Keratinocyte (primary cell): ENCODE data around the gene ANAPC16. TPM values are rescaled to one million over a fixed set of nuclear protein-coding genes. Genes with fewer than 3 reads are reported as not detected.

ENCODE experiments used
- DNase-seq: peaks from one replicate; pipeline ENCODE4 v3.0.0-alpha.2; 2011; ENCODE audit warnings: low read depth, missing footprints, low spot score
- FAIRE-seq: peaks from 2 replicates; lab custom pipeline; 2011; peaks lifted over from hg19 to GRCh38; lab: Jason Lieb, UNC
- H2AFZ ChIP-seq: 2 replicates; pipeline ENCODE4 v1.6.0; 2012; ENCODE audit warnings: low read length, control low read depth, inconsistent platforms; ENCODE audit not compliant: control insufficient read depth
- H3K27ac ChIP-seq: 2 replicates; pipeline ENCODE4 v1.5.1; 2011; ENCODE audit warnings: low read length; ENCODE audit not compliant: control insufficient read depth, insufficient read depth
- H3K27me3 ChIP-seq: 3 replicates; pipeline ENCODE4 v1.6.0; 2011; ENCODE audit warnings: low read length; ENCODE audit not compliant: control insufficient read depth, insufficient read depth; ENCODE audit errors: extremely low read depth
- H3K36me3 ChIP-seq, 2 experiments: 2 replicates in 1 of 2; 3 replicates in 1 of 2; pipeline ENCODE4 v1.5.1; 2011; ENCODE audit warnings: low read length in 2 of 2, mild to moderate bottlenecking in 1 of 2; ENCODE audit not compliant: control insufficient read depth in 2 of 2, insufficient read depth in 2 of 2; ENCODE audit errors: extremely low read depth in 1 of 2
- H3K4me1 ChIP-seq: 3 replicates; pipeline ENCODE4 v1.5.1; 2011; ENCODE audit warnings: low read length; ENCODE audit not compliant: control insufficient read depth, insufficient read depth; ENCODE audit errors: extremely low read depth
- H3K4me2 ChIP-seq: 3 replicates; pipeline ENCODE4 v1.6.0; 2011; ENCODE audit warnings: low read depth, low read length; ENCODE audit not compliant: control insufficient read depth, insufficient read depth; ENCODE audit errors: extremely low read depth
- H3K4me3 ChIP-seq, 3 experiments: fragments of 200-600 bp in 1 of 3; sonication (generic) in 1 of 3; 2 replicates in 2 of 3; 3 replicates in 1 of 3; pipeline ENCODE4 v1.5.1; 2011 to 2016; ENCODE audit warnings: low read length in 3 of 3, mild to moderate bottlenecking in 3 of 3, control low read depth in 2 of 3, inconsistent platforms in 1 of 3, low read depth in 1 of 3, mixed read lengths in 1 of 3, mixed run types in 1 of 3, moderate library complexity in 1 of 3; ENCODE audit not compliant: control insufficient read depth in 2 of 3, insufficient read depth in 2 of 3; ENCODE audit errors: extremely low read depth in 1 of 3
- H3K79me2 ChIP-seq: 2 replicates; pipeline ENCODE4 v1.6.0; 2012; ENCODE audit warnings: low read length; ENCODE audit not compliant: control insufficient read depth, insufficient read depth
- H3K9ac ChIP-seq: 3 replicates; pipeline ENCODE4 v1.6.0; 2011; ENCODE audit warnings: low read length; ENCODE audit not compliant: control insufficient read depth, insufficient read depth; ENCODE audit errors: extremely low read depth
- H3K9me1 ChIP-seq: 3 replicates; pipeline ENCODE4 v1.6.0; 2011; ENCODE audit warnings: low read length; ENCODE audit not compliant: control insufficient read depth, insufficient read depth; ENCODE audit errors: extremely low read depth
- H3K9me3 ChIP-seq: 2 replicates; pipeline ENCODE4 v1.5.1; 2012; ENCODE audit warnings: low read depth, low read length; ENCODE audit not compliant: control insufficient read depth
- H4K20me1 ChIP-seq: 3 replicates; pipeline ENCODE4 v1.6.0; 2011; ENCODE audit warnings: low read length; ENCODE audit not compliant: control insufficient read depth, insufficient read depth; ENCODE audit errors: extremely low read depth
- EZH2 ChIP-seq: IDR thresholded peaks from one replicate; pipeline ENCODE4 v1.6.1; 2012; ENCODE audit warnings: inconsistent platforms, mild to moderate bottlenecking, low read length, moderate library complexity
- dilution Hi-C: fragments of 300-500 bp; cut with MboI; formaldehyde crosslinking; loops from one replicate; pipeline ENCODE4 v1.7.0; 2020; ENCODE audit warnings: low sequenced_read_pairs; ENCODE audit not compliant: extremely low pct_ligation_motif_present
- polyA plus RNA-seq, 5 experiments: library from polyadenylated mRNA; depleted of rRNA in 3 of 5; stranded (reverse) in 3 of 5; stranded (forward) in 1 of 5; unstranded in 1 of 5; fragments of >200 nt; gene quantifications; 1 replicate in 1 of 5; 2 replicates in 3 of 5; 3 replicates in 1 of 5; pipeline versions ENCODE4 v1.2.1 to v1.2.3, GENCODE V29; 2011 to 2012; ENCODE audit warnings: missing spikeins in 2 of 5, low read depth in 1 of 5, low replicate concordance in 1 of 5
- TF ChIP-seq, protein P1 (sequence below), 3 experiments: IDR thresholded peaks in 1 of 3; conservative IDR thresholded peaks in 1 of 3; optimal IDR thresholded peaks in 1 of 3; 2 replicates in 2 of 3; 3 replicates in 1 of 3; pipeline versions ENCODE3 to v1.5.1; 2011; ENCODE audit warnings: low read length in 3 of 3, mild to moderate bottlenecking in 3 of 3, moderate library complexity in 2 of 3, control low read depth in 1 of 3, inconsistent platforms in 1 of 3; ENCODE audit not compliant: insufficient read depth in 2 of 3; ENCODE audit errors: extremely low read depth in 1 of 3

The ANAPC16 gene
- polyA plus RNA-seq, 1 donor (not counting 4 experiments of a cell fraction or from before 2014, with no cell fraction given): 93.9 TPM

DNA sequence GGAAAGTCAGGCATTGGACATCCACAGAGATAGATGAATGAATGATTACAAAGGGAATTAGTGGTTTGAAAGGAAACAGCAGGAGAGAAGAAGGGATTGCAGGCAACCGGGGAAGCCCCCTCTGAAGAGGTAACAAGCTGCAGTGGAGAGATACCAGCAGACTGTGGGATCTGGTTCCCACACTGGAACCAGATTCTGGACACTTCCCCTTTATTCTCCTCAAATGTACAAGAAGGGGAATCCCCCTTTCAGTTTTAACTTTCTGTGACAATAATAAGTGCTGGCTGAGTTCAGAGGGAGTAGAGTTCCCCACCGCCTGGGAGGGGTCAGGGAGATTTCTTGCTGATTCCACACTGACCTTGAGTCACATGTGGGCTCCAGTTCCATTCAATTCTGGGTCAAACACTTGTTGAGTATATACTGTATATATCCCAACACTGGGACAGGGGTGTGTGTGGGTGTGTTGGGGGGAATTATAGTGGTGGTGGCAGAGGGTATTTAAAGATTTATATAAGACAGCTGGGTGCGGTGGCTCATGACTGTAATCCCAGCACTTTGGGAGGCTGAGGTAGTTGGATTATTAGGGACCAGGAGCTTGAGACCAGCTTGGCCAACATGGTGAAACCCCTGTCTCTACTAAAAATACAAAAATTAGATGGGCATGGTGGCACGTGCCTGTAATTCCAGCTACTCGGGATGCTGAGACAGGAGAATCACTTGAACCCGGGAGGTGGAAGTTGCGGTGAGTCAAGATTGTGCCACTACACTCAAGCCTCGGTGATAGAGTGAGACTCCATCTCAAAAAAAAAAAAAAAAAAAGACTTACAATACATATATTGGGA lies 41.5 kb downstream of the ANAPC16 start:
- Histone ChIP-seq H3K4me3 (no peak overlapping the region), H3K4me1 (peaks cover 48% of the 10 kb centered on the region), H3K9me1 (peaks cover 2% of the 10 kb centered on the region), H3K9me3 (no peaks in the 10 kb centered on the region), H4K20me1 (no peaks in the 10 kb centered on the region), H3K9ac (no peak overlapping the region), H3K36me3 (no peaks in the 10 kb centered on the region), H2AFZ (no peak overlapping the region), H3K27me3 (no peaks in the 10 kb centered on the region), H3K27ac (no peak overlapping the region), H3K4me2 (no peak overlapping the region), H3K79me2 (no peaks in the 10 kb centered on the region)
- TF ChIP-seq, protein P1, sequence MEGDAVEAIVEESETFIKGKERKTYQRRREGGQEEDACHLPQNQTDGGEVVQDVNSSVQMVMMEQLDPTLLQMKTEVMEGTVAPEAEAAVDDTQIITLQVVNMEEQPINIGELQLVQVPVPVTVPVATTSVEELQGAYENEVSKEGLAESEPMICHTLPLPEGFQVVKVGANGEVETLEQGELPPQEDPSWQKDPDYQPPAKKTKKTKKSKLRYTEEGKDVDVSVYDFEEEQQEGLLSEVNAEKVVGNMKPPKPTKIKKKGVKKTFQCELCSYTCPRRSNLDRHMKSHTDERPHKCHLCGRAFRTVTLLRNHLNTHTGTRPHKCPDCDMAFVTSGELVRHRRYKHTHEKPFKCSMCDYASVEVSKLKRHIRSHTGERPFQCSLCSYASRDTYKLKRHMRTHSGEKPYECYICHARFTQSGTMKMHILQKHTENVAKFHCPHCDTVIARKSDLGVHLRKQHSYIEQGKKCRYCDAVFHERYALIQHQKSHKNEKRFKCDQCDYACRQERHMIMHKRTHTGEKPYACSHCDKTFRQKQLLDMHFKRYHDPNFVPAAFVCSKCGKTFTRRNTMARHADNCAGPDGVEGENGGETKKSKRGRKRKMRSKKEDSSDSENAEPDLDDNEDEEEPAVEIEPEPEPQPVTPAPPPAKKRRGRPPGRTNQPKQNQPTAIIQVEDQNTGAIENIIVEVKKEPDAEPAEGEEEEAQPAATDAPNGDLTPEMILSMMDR (optimal IDR thresholded peaks at IDR 0.05 in 1 of 3, IDR thresholded peaks at IDR 0.05 in 1 of 3, conservative IDR thresholded peaks at IDR 0.05 in 1 of 3; ENCODE audit: extremely low read depth in 1 of 3, insufficient read depth in 2 of 3, low read length in 3 of 3): no peak
- TF ChIP-seq EZH2: no peak
- FAIRE-seq (no peak), DNase-seq (no peak)
- dilution Hi-C loops: no loop called here

DNA sequence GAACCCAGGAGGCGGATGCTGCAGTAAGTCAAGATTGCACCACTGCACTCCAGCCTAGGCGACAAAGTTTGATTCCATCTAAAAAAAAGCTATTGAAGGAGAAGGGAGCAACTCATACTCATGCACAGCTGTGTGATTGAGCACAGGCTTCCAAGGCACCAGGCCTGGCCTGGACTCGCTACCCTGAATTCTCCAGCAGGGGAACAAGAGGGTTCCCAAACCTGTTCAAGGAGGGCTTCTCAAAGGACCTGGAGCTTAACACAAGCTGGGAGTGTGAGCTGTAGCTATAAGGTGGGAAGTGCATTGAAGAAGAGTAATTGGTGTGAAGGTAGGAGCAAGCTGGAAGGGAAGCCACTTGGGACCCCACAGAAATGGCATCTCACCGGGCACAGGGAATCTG lies 42.8 kb downstream of the ANAPC16 start:
- TF ChIP-seq, protein P1 (optimal IDR thresholded peaks at IDR 0.05 in 1 of 3, IDR thresholded peaks at IDR 0.05 in 1 of 3, conservative IDR thresholded peaks at IDR 0.05 in 1 of 3; ENCODE audit: extremely low read depth in 1 of 3, insufficient read depth in 2 of 3, low read length in 3 of 3): no peak
- no peak for TF ChIP-seq EZH2
- no peaks in the 10 kb centered on the region for H4K20me1 ChIP-seq
- FAIRE-seq (no peak), DNase-seq (no peak)
- no peak overlapping the region for H3K4me2 ChIP-seq
- H2AFZ ChIP-seq: no peak overlapping the region
- peaks cover 52% of the 10 kb centered on the region for H3K4me1 ChIP-seq
- H3K27me3 ChIP-seq: no peaks in the 10 kb centered on the region
- no peaks in the 10 kb centered on the region for H3K79me2 ChIP-seq
- H3K9ac ChIP-seq: no peak overlapping the region
- no peak overlapping the region for H3K27ac ChIP-seq
- peaks cover 2% of the 10 kb centered on the region for H3K9me1 ChIP-seq
- no peak overlapping the region for H3K4me3 ChIP-seq
- no peaks in the 10 kb centered on the region for H3K9me3 ChIP-seq
- H3K36me3 ChIP-seq: no peaks in the 10 kb centered on the region
- dilution Hi-C loops: no loop called here
